Erythroblast (primary cell): ENCODE data around the gene S1PR1.

ENCODE experiments used
- GATA1 ChIP-seq: IDR thresholded peaks from 2 replicates; pipeline ENCODE4 v1.6.1; 2011; ENCODE audit warnings: low read depth, mild to moderate bottlenecking, control low read depth, low read length, moderate library complexity
- POLR2A ChIP-seq: IDR thresholded peaks from 2 replicates; pipeline ENCODE4 v1.6.1; 2011; ENCODE audit warnings: mild to moderate bottlenecking, low read length

DNA sequence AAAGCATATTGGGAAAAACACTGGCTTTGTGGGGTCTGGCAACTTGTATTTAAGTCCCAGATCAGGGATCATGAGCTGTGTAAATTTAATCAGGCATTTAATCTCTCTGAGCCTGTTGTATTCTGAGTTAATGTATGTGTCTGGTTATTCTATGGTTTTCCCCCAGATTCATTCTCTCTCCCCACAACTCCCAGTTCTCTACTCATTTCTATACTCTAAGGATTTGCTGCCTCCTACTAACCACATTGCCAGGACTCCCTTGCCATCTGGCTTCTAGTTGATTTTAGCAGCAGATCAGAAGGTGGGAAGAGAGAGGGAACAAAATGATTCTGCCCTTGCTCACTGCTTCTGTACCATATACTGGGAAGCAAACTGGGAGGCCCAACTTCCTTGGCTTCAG lies 31.4 kb upstream of the S1PR1 start:
- TF ChIP-seq POLR2A (no peak), GATA1 (no peak)
